Neural cell (in vitro differentiated cells): ENCODE results near the gene PLA2G4E.

Experiments used
- EP300 ChIP-seq: fragments of 450-650 bp; conservative IDR thresholded peaks from 2 replicates; pipeline ENCODE4 v1.6.1; 2014; ENCODE audit warnings: antibody characterized with exemption, mild to moderate bottlenecking, moderate library complexity; ENCODE audit not compliant: poor library complexity, severe bottlenecking
- EZH2 ChIP-seq: fragments of 200-600, 300-800 bp; shearing (Covaris generic), sonication (generic); IDR thresholded peaks from 2 replicates; pipeline ENCODE4 v1.6.1; 2014; ENCODE audit warnings: antibody characterized with exemption, low read length, borderline replicate concordance, mild to moderate bottlenecking; ENCODE audit not compliant: insufficient read depth, poor library complexity, severe bottlenecking
- POLR2AphosphoS5 ChIP-seq: IDR thresholded peaks from 2 replicates; pipeline ENCODE4 v1.6.1; 2012
- SMC3 ChIP-seq: fragments of 450-650 bp; conservative IDR thresholded peaks from 2 replicates; pipeline ENCODE4 v1.6.1; 2014; ENCODE audit warnings: antibody characterized with exemption, mild to moderate bottlenecking, moderate library complexity; ENCODE audit not compliant: poor library complexity
- TAF1 ChIP-seq: IDR thresholded peaks from 2 replicates; pipeline ENCODE4 v1.6.1; 2012; ENCODE audit warnings: low read depth
- TF ChIP-seq, protein P1 (sequence below): fragments of 450-650 bp; IDR thresholded peaks from 2 replicates; pipeline ENCODE4 v1.5.1; 2014; ENCODE audit warnings: antibody characterized with exemption, mild to moderate bottlenecking, moderate library complexity; ENCODE audit not compliant: poor library complexity, severe bottlenecking

DNA sequence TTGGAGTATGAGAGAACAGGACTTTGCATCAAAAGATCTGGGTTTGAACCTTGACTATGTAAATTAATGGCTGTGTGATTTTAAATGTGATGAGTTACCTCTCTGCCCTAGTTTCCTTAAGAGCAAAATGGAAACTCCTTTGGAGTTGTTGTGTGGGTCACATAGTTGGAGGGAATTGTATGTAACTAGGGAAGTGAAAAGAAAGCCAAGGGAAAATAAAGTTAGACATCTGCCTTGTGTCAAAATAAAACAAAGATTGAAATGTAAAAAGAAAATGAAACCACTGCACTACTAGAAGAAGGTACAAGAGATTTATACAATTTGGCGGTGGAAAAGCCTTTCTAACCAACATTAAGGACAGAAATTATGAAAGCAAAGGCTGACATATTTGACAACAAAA is 46.8 kb downstream of the PLA2G4E start:
- TF ChIP-seq, protein P1, sequence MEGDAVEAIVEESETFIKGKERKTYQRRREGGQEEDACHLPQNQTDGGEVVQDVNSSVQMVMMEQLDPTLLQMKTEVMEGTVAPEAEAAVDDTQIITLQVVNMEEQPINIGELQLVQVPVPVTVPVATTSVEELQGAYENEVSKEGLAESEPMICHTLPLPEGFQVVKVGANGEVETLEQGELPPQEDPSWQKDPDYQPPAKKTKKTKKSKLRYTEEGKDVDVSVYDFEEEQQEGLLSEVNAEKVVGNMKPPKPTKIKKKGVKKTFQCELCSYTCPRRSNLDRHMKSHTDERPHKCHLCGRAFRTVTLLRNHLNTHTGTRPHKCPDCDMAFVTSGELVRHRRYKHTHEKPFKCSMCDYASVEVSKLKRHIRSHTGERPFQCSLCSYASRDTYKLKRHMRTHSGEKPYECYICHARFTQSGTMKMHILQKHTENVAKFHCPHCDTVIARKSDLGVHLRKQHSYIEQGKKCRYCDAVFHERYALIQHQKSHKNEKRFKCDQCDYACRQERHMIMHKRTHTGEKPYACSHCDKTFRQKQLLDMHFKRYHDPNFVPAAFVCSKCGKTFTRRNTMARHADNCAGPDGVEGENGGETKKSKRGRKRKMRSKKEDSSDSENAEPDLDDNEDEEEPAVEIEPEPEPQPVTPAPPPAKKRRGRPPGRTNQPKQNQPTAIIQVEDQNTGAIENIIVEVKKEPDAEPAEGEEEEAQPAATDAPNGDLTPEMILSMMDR, result no peak
- TF ChIP-seq EP300 (no peak), POLR2AphosphoS5 (no peak), EZH2 (no peak), SMC3 (no peak), TAF1 (no peak)
